HG03135 (cell line): ENCODE results near the gene TMA7.
A peak's percentile ranks its signal among the peaks of the same experiment; 100 is the strongest.
"Not testable (repeated sequence)": the region's sequence is repeated elsewhere in the genome, so short reads cannot be mapped to it uniquely, and the experiment has no call there.

Experiments
- ATAC-seq: cut with Tn5 transposase; IDR thresholded peaks from one replicate; pipeline ENCODE4 v1.9.1; 2021; ENCODE audit warnings: mild to moderate bottlenecking, moderate library complexity; ENCODE audit not compliant: unreplicated experiment

Gene TMA7

GRCh38 chr3:48439820-48440589 is at the start of gene TMA7, which contains the start of gene CCDC51:
Gene TMA7 (plus strand): TSS chr3:48440257. CDS start chr3:48440297, 40 bp downstream.
Gene CCDC51 (minus strand): TSS chr3:48440119. CDS start chr3:48435128, 4,991 bp downstream.
- peak; percentile 92 for ATAC-seq

- ATAC-seq = no peak
Observed at GRCh38 chr3:48394391-48394790, 45.7 kb upstream of the TMA7 start.

GRCh38 chr3:48395714-48396113 is 44.3 kb upstream of the TMA7 start:
- no peak for ATAC-seq

GRCh38 chr3:48397767-48398681 is 42.0 kb upstream of the TMA7 start:
- ATAC-seq = no peak

GRCh38 chr3:48398701-48399386 is 41.2 kb upstream of the TMA7 start:
- no peak for ATAC-seq

- no peak for ATAC-seq
Observed at GRCh38 chr3:48399387-48400172, 40.5 kb upstream of the TMA7 start.

- no peak for ATAC-seq
Observed at GRCh38 chr3:48400824-48401433, 39.1 kb upstream of the TMA7 start.

- ATAC-seq = not testable (repeated sequence)
Observed at GRCh38 chr3:48401434-48401901, 38.6 kb upstream of the TMA7 start.

GRCh38 chr3:48402281-48402732 is 37.8 kb upstream of the TMA7 start:
- no peak for ATAC-seq

- no peak for ATAC-seq
Observed at GRCh38 chr3:48402907-48403306, 37.1 kb upstream of the TMA7 start.

GRCh38 chr3:48403533-48404439 is 36.3 kb upstream of the TMA7 start:
- no peak for ATAC-seq

GRCh38 chr3:48404440-48405342 is 35.4 kb upstream of the TMA7 start:
- ATAC-seq = no peak

GRCh38 chr3:48405343-48405881 is 34.6 kb upstream of the TMA7 start:
- ATAC-seq = no peak

GRCh38 chr3:48405971-48406370 is 34.1 kb upstream of the TMA7 start:
- ATAC-seq = no peak

GRCh38 chr3:48406443-48407431 is 33.3 kb upstream of the TMA7 start:
- no peak for ATAC-seq

- no peak for ATAC-seq
Observed at GRCh38 chr3:48407542-48408099, 32.4 kb upstream of the TMA7 start.
